ENCODE measurements around the gene TBC1D9.

DNA sequence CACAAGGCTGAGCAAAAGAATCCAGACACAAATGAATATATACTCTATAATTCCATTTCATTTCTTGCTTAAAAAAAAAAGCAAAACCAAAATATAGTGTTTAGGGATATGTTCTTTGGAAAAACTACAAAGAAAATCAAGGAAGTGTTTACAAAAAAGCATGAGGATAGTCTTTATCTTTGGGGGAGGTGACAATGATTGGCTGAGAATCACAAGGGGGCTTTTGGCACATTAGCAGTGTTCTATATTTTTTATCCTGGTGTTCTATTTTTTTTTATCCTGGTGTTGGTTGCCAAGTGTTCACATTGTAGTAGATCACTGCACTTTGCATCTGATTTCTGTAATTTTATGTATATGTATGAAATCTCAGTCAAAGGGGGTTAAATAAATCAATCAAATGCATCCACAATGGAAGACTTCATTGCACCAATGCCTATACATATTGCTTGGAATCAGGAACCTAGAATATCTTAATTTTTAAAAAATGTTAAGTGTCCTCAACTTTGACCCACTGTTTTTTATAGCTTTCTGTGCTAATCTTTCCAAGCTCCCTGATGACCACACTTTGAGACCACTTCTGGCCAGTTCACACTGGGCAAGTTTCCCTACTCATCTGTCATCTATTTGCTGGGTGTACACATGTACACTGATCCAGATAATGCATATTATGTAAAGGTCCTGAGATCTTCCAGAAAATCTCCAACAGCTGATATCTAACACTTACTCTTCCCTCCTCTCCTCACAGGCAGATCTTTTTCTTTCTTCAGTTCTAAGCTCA is 3.7 kb downstream of the TBC1D9 start:
- TF ChIP-seq, protein P1, sequence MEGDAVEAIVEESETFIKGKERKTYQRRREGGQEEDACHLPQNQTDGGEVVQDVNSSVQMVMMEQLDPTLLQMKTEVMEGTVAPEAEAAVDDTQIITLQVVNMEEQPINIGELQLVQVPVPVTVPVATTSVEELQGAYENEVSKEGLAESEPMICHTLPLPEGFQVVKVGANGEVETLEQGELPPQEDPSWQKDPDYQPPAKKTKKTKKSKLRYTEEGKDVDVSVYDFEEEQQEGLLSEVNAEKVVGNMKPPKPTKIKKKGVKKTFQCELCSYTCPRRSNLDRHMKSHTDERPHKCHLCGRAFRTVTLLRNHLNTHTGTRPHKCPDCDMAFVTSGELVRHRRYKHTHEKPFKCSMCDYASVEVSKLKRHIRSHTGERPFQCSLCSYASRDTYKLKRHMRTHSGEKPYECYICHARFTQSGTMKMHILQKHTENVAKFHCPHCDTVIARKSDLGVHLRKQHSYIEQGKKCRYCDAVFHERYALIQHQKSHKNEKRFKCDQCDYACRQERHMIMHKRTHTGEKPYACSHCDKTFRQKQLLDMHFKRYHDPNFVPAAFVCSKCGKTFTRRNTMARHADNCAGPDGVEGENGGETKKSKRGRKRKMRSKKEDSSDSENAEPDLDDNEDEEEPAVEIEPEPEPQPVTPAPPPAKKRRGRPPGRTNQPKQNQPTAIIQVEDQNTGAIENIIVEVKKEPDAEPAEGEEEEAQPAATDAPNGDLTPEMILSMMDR (IDR thresholded peaks at IDR 0.05; ENCODE audit: low read length) = no peak
- no peak for TF ChIP-seq EZH2 (IDR thresholded peaks at IDR 0.05; ENCODE audit: borderline replicate concordance, low read length)
